SK-N-SH (cell line): ENCODE measurements around the gene CORO6.

Experiments
- CTCF ChIP-seq: fragments of 200-600 bp; sonication (generic); IDR thresholded peaks from 2 replicates; pipeline ENCODE4 v1.6.1; 2017; ENCODE audit warnings: antibody characterized with exemption, mild to moderate bottlenecking, moderate library complexity
- RXRA ChIP-seq: IDR thresholded peaks from 2 replicates; pipeline ENCODE4 v1.4.0; 2012; ENCODE audit warnings: low read depth, mild to moderate bottlenecking, borderline replicate concordance

- TF ChIP-seq CTCF (no peak), RXRA (no peak)
These were observed 43.9 kb downstream of the CORO6 start for GRCh38 chr17:29578626-29579485.
